Ovary (tissue), 3 donors: ENCODE results near the gene IFNA13.

ENCODE experiments used
- EP300 ChIP-seq: sonication (generic); formaldehyde crosslinking; IDR thresholded peaks from one replicate; pipeline ENCODE4 v1.6.1; 2017; ENCODE audit warnings: antibody characterized with exemption
- POLR2A ChIP-seq: fragments of 450-650 bp; IDR thresholded peaks from one replicate; pipeline ENCODE4 v1.6.1; 2017; ENCODE audit warnings: antibody characterized with exemption, mild to moderate bottlenecking, moderate library complexity
- TF ChIP-seq, protein P1 (sequence below), 3 donors: fragments of 450-650 bp in 2 of 3; fragments of 200-600 bp in 1 of 3; IDR thresholded peaks; one replicate each; pipeline versions ENCODE4 v1.5.1 to v1.8.0; 2016 to 2022; ENCODE audit warnings: antibody characterized with exemption in 3 of 3, mild to moderate bottlenecking in 1 of 3
- donor health status: DM: no; HTN: no; CAD: no.

DNA sequence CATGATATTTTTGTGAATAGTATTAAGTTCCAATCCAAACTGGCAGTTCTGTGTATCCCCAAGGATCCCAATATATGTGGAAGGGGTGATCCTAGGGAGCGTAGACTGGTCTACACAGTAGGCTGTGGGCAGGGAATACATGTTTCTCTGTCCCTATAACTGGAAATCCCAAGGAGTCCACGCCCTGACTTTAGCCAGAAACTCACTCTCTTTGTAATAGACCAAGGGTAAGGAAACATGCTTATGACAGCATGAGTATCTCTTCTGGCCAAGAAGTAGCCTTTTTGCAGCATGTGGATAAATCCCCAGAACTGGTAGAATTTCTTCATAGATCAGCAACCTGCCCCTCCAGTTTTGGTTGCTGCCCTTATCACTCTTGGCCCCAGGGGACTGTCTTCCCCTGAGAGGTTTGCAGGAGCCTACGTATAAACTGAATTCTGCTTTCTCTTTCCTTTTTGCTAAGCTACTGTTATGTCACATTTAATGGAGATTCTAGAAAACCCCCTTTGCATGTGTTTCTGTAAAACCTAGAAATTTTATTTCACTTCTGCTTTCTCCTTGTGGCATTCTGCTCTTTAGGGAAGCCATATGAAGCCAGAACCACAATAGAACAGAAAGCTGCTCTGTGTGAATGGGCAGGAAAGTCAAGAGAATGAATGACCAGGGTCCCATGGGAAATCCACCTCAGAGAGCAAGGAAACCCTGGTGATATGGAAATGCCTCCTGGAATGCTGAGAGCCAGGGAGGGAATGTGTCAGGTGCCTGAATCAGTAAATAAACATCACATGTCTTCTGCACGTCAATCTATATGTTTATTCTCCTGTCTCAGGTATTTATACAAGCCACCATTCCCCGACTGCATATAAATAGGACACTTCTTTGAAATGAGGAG lies 13.8 kb upstream of the IFNA13 start:
- TF ChIP-seq POLR2A, result no peak
- TF ChIP-seq, protein P1, sequence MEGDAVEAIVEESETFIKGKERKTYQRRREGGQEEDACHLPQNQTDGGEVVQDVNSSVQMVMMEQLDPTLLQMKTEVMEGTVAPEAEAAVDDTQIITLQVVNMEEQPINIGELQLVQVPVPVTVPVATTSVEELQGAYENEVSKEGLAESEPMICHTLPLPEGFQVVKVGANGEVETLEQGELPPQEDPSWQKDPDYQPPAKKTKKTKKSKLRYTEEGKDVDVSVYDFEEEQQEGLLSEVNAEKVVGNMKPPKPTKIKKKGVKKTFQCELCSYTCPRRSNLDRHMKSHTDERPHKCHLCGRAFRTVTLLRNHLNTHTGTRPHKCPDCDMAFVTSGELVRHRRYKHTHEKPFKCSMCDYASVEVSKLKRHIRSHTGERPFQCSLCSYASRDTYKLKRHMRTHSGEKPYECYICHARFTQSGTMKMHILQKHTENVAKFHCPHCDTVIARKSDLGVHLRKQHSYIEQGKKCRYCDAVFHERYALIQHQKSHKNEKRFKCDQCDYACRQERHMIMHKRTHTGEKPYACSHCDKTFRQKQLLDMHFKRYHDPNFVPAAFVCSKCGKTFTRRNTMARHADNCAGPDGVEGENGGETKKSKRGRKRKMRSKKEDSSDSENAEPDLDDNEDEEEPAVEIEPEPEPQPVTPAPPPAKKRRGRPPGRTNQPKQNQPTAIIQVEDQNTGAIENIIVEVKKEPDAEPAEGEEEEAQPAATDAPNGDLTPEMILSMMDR (IDR thresholded peaks at IDR 0.05), result no peak
- TF ChIP-seq EP300, result no peak
